HFF-Myc (cell line): ENCODE data around the gene PPFIA4.

Experiments
- DNase-seq: peaks from one replicate; pipeline ENCODE4 v3.0.0-alpha.2; 2011; ENCODE audit warnings: low read depth; ENCODE audit errors: extremely low read depth
- H3K4me3 ChIP-seq: replicated peaks from 2 replicates; pipeline ENCODE4 v1.5.1; 2011; ENCODE audit warnings: low read depth, mild to moderate bottlenecking, control low read depth, low read length
- TF ChIP-seq, protein P1 (sequence below): IDR thresholded peaks from 2 replicates; pipeline ENCODE4 v1.5.1; 2012; ENCODE audit warnings: mild to moderate bottlenecking, low read depth, low read length, control low read depth; ENCODE audit errors: missing control alignments

The PPFIA4 gene

DNA sequence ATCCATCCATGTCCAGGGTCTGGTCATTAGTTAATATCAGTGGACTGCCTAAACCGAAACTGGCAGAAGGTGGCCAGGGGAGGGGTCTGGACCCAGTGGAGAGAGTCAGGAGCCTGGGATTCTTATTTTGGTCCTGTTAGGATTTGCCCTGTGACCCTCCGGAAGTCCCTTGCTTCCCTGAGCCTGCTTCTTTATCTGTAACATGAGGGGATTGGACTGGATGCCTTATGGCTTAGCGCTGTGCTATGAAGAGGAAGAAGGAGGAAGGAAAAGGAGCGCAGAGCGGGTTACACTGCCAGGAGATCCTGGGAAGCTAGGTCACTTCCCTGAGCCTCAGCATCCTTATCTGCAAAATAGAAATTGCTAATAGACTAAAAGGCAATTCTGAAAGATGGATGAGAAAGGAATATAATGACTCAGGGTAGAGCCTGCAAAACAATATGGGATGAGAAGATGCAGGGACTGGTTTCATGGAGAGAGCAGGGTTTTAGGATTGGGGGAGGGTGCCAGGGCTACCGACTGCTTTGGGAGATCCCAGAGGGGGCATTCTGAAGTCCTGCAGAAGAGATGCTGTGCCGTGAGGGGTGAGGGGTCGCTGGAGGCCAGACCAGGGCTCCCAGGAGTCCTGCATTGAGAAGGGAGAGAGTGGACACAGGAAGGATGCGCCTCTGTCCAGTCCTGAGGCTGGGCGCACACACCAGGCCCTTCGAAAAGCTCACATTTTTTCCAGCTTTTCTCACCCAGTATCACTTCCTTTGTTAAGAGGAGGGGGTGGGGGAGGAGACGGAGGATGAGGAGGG is 100.8 kb downstream of the PPFIA4 start:
- peak overlapping the region; percentile 53 for H3K4me3 ChIP-seq
- DNase-seq: no peak

DNA sequence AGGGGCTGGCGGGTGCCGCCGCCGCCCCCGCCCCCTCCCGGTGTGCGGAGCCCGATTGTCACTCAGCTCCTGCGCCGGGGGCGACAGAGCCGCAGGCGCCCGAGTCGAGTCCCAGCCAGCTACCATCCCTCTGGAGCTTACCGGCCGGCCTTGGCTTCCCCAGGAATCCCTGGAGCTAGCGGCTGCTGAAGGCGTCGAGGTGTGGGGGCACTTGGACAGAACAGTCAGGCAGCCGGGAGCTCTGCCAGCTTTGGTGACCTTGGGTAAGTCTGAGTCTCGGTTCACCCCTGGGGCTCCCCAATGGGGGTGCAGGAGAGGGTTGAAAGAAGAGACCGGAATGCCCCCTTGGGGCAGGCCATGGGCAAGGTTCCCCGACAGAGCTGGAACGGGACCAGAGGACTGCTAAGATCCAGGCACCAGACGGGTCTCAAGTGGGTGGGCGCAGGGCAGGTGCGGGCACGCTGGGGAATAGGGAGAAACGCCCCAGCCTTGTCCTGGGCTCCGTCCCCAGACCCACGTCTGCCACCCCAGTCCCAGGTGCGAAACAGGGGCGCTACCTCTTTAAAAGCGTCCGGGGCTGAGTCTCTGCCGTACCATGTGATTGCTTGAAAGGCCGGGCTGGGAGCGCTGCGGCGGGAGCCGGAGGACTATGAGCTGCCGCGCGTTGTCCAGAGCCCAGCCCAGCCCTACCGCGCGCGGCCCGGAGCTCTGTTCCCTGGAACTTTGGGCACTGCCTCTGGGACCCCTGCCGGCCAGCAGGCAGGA is 101.6 kb downstream of the PPFIA4 start, which contains the start of gene ADORA1:
ADORA1 (plus strand) TSS at position 61 of the 765 bp plus-strand sequence. CDS start 1,116 bp downstream, outside the sequence.
- H3K4me3 ChIP-seq: peak within 1 kb of the TSS; percentile 53
- TF ChIP-seq, protein P1, sequence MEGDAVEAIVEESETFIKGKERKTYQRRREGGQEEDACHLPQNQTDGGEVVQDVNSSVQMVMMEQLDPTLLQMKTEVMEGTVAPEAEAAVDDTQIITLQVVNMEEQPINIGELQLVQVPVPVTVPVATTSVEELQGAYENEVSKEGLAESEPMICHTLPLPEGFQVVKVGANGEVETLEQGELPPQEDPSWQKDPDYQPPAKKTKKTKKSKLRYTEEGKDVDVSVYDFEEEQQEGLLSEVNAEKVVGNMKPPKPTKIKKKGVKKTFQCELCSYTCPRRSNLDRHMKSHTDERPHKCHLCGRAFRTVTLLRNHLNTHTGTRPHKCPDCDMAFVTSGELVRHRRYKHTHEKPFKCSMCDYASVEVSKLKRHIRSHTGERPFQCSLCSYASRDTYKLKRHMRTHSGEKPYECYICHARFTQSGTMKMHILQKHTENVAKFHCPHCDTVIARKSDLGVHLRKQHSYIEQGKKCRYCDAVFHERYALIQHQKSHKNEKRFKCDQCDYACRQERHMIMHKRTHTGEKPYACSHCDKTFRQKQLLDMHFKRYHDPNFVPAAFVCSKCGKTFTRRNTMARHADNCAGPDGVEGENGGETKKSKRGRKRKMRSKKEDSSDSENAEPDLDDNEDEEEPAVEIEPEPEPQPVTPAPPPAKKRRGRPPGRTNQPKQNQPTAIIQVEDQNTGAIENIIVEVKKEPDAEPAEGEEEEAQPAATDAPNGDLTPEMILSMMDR: no peak
- DNase-seq: no peak

More for the DNA sequence above, 100.8 kb downstream of the PPFIA4 start:
- TF ChIP-seq, protein P1: no peak

DNA sequence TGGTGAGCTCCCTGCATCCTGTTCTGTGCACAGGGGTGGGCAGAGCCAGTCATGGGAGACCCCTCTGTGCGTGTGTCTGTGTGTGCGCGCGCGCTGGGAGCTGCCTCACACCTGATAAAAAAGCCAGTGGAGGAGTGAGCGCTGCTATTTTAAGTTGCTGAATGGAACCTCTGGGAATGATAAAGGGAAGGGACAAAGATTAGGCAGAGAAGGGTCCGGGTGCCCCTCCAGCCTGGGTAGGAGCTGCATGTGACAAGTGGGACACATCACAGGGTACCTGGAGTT is 102.1 kb downstream of the PPFIA4 start:
- peak overlapping the region; percentile 53 for H3K4me3 ChIP-seq
- DNase-seq: no peak
- TF ChIP-seq, protein P1: peak; percentile 14
